RWPE1 (cell line): Measurements from ENCODE around the gene IGFL1.

Experiments
- CTCF ChIA-PET: fragments of 350-600 bp; sonication (Branson Sonifier 250); formaldehyde crosslinking; extraction: SDS; loops from one replicate; lab custom pipeline; 2021; lab: Yijun Ruan, JAX
- POLR2A ChIA-PET: fragments of 400-600 bp; formaldehyde crosslinking; extraction: SDS; loops from one replicate; lab custom pipeline; 2020; ENCODE audit warnings: antibody characterized with exemption; ENCODE audit not compliant: low non-redundant PET; lab: Yijun Ruan, JAX
- DNase-seq: peaks from one replicate; pipeline ENCODE4 v3.0.0; 2012; ENCODE audit warnings: low spot score
- H3K27ac ChIP-seq: fragments of 450-650 bp; 2 replicates; pipeline ENCODE4 v1.5.1; 2017
- CTCF ChIP-seq: fragments of 450-650 bp; conservative IDR thresholded peaks from 2 replicates; pipeline ENCODE4 v1.5.1; 2017; ENCODE audit warnings: low read depth, mild to moderate bottlenecking

IGFL1 gene

DNA sequence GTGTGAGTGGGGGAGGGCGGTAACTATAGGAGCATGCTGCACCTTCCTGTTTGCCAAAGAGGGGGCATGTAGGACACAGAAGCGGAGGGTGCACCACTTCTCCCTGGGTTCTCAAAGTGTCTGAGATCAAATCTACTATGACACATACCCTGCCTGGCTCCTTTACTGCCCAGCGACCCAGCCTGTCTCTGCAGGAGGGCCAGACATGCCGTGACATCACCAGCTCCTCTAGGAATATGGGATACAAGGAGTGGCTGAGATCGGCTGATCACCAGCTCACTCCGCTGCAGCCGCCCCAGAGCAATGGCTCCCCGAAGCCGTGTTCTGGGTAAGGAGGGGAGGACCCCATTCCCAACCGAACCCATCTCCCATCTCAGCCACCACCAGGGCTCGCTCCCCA lies 16.4 kb upstream of the IGFL1 start:
- POLR2A ChIA-PET, result no interaction called here
- DNase-seq, result no peak
- no peak overlapping the region; the same call in 1 of the 2 replicates for H3K27ac ChIP-seq
- no peak for TF ChIP-seq CTCF
- CTCF ChIA-PET, result no interaction called here

DNA sequence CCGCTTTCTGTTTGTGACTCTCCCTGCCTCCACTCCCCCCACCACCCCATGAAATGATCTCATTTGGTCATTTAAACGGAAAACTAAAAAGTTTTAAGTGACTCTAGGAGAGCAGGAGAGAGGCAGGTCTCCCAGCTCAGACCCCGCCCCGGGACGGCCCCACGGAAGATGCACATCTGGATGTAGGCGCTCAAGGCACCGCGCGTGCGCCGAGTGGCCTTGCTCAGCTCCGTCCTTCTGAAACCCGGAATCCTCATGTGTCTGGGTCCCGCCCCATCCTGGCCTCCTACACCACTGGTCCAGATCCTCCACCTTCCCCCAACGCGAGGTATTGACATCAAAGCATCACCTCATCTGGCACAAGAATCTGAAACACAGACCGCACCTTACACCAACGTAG lies 15.7 kb upstream of the IGFL1 start:
- DNase-seq, result no peak
- ChIA-PET CTCF (no interaction called here), POLR2A (interaction anchor here (0.6 kb wide), 1 partner anchor 297 kb away, joined by 6 read pairs; no protein-coding TSS in a partner anchor)
- H3K27ac ChIP-seq, result no peak overlapping the region
- TF ChIP-seq CTCF, result no peak

GRCh38 chr19:46216612-46217011 lies 12.9 kb upstream of the IGFL1 start:
- TF ChIP-seq CTCF, result no peak
- DNase-seq, result no peak
- ChIA-PET POLR2A (no interaction called here), CTCF (no interaction called here)
- H3K27ac ChIP-seq, result no peak overlapping the region

DNA sequence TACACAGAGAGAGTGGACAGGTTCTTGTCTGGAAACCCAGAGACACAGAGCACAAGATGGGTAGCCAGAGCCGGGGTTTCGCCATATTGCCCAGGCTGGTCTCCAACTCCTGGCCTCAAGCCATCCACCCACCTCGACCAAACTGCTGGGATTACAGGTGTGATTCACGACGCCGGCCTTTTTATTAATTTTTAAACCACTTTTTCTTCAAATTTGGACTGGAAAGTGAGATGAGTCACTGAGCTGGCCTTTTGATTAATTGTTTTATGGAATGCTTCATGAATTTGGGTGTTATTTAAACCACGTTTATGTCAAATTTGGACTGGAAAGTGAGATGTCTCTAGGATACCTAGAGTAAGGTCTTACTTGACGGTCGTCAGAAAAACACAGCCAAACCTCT lies 12.1 kb upstream of the IGFL1 start:
- ChIA-PET POLR2A (no interaction called here), CTCF (no interaction called here)
- DNase-seq, result no peak
- H3K27ac ChIP-seq, result no peak overlapping the region
- TF ChIP-seq CTCF, result no peak

DNA sequence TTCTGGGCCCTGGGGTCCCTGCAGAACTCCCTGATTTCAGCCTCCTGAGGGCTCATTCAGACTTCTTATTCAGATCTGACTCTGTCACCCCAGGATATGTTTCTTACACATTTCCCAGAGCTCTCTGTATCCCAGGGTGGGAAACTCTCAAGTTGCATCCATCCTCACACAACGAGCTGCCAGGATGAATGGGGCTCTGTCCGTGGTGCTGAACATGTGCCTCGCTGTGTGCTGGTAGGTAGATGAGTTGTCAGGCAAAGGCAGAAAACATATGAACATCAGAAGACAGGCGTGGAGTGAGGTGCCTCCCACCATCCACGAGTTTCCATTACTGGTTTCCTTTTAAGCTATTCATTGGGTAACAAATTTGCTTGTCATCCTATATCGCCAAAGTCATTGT lies 11.4 kb upstream of the IGFL1 start:
- DNase-seq, result no peak
- CTCF ChIA-PET, result no interaction called here
- TF ChIP-seq CTCF, result no peak
- POLR2A ChIA-PET, result no interaction called here
- H3K27ac ChIP-seq, result no peak overlapping the region

DNA sequence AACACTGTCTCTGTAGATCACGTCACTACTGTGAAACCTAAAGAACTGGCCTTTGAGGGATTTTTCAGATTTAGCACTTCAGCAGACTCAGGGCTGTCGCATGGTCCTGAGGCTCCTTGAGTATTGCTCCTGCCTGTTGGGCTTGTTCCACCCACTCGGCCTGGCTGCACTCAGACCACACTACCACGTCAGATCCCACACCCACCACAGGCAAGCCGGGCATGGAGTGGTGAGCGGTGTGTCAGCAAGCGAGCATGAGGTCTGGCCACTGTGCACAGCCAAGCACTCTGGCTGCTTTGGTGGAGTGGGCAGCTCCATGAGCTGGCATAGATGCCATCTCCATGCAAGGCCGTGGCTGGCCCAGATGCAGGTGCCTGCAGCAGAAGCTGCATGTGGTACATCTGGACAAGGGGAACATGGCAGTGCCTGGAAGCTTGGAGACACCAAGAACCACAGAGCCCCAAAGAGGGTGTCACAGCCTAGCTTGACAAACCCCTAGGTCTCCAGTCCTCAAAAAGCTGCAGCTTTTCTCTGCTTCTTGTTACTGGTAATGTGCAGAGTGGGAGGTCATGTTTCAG lies 9.4 kb upstream of the IGFL1 start:
- H3K27ac ChIP-seq, result no peak overlapping the region
- POLR2A ChIA-PET, result no interaction called here
- CTCF ChIA-PET, result interaction anchor here (0.5 to 0.8 kb wide), 2 partner anchors 30 to 427 kb away, joined by 3 to 4 read pairs; partner anchors contain the start of gene DMWD
- DNase-seq, result no peak
- no peak for TF ChIP-seq CTCF
